ENCODE data around the gene RNF217.
"Not testable (repeated sequence)": the region's sequence is repeated elsewhere in the genome, so short reads cannot be mapped to it uniquely, and the experiment has no call there.

Gene RNF217

GRCh38 chr6:125015152-125015551, 52.9 kb downstream of the RNF217 start:
- Histone ChIP-seq H3K4me1 (ENCODE audit: control insufficient read depth, insufficient read depth, low read length) (peaks cover 14% of the 10 kb centered on the region), H3K4me3 (ENCODE audit: low read depth, low read length) (no peak overlapping the region), H3K9me3 (ENCODE audit: control insufficient read depth, insufficient read depth, low read depth, low read length) (no peaks in the 10 kb centered on the region), H3K27me3 (ENCODE audit: control insufficient read depth, insufficient read depth, low read length) (no peaks in the 10 kb centered on the region), H3K9ac (ENCODE audit: low read length) (no peak overlapping the region), H3K36me3 (ENCODE audit: control insufficient read depth, insufficient read depth, low read length) (no peaks in the 10 kb centered on the region), H3K27ac (ENCODE audit: low read depth, low read length) (no peak overlapping the region)

GRCh38 chr6:125018136-125018535, 55.9 kb downstream of the RNF217 start:
- Histone ChIP-seq H3K36me3 (ENCODE audit: control insufficient read depth, insufficient read depth, low read length) (no peaks in the 10 kb centered on the region), H3K9ac (ENCODE audit: low read length) (no peak overlapping the region), H3K9me3 (ENCODE audit: control insufficient read depth, insufficient read depth, low read depth, low read length) (no peaks in the 10 kb centered on the region), H3K27me3 (ENCODE audit: control insufficient read depth, insufficient read depth, low read length) (no peaks in the 10 kb centered on the region), H3K4me1 (ENCODE audit: control insufficient read depth, insufficient read depth, low read length) (peaks cover 23% of the 10 kb centered on the region), H3K4me3 (ENCODE audit: low read depth, low read length) (no peak overlapping the region), H3K27ac (ENCODE audit: low read depth, low read length) (no peak overlapping the region)

DNA sequence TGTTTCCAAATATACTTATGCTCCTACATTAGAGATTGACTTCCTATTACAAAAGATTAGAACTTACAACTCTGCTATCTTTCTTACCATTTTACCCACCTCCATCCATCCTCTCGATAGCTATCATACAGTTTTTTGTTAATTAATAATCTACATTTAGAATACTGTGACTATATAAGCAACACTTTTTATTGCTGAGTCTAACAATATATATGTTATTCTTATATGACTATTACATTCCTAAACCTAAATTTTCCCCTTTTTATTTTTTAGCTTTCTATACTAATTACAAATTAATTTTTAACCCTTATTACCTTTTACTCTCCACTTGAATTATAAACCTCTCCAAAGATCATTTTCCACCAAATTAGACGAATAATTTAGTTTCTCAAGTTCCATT, 57.0 kb downstream of the RNF217 start:
- Histone ChIP-seq H3K9ac (ENCODE audit: low read length) (no peak overlapping the region), H3K27me3 (ENCODE audit: control insufficient read depth, insufficient read depth, low read length) (no peaks in the 10 kb centered on the region), H3K4me3 (ENCODE audit: low read depth, low read length) (no peak overlapping the region), H3K4me1 (ENCODE audit: control insufficient read depth, insufficient read depth, low read length) (peaks cover 23% of the 10 kb centered on the region), H3K27ac (ENCODE audit: low read depth, low read length) (no peak overlapping the region), H3K36me3 (ENCODE audit: control insufficient read depth, insufficient read depth, low read length) (no peaks in the 10 kb centered on the region), H3K9me3 (ENCODE audit: control insufficient read depth, insufficient read depth, low read depth, low read length) (no peaks in the 10 kb centered on the region)

- Histone ChIP-seq H3K4me1 (ENCODE audit: control insufficient read depth, insufficient read depth, low read length) (peaks cover 23% of the 10 kb centered on the region), H3K4me3 (ENCODE audit: low read depth, low read length) (no peak overlapping the region; the same call in 1 of the 2 replicates), H3K27ac (ENCODE audit: low read depth, low read length) (peak overlapping the region; percentile 60; the same call in 1 of the 2 replicates), H3K9ac (ENCODE audit: low read length) (no peak overlapping the region), H3K27me3 (ENCODE audit: control insufficient read depth, insufficient read depth, low read length) (no peaks in the 10 kb centered on the region), H3K36me3 (ENCODE audit: control insufficient read depth, insufficient read depth, low read length) (no peaks in the 10 kb centered on the region), H3K9me3 (ENCODE audit: control insufficient read depth, insufficient read depth, low read depth, low read length) (no peaks in the 10 kb centered on the region)
Measured at GRCh38 chr6:125019918-125020317, 57.7 kb downstream of the RNF217 start.

- H3K4me3 ChIP-seq (ENCODE audit: low read depth, low read length): no peak overlapping the region
Measured at GRCh38 chr6:125020385-125020784, 58.1 kb downstream of the RNF217 start.

GRCh38 chr6:125022391-125022989, 60.3 kb downstream of the RNF217 start:
- no peaks in the 10 kb centered on the region for H3K9me3 ChIP-seq (ENCODE audit: control insufficient read depth, insufficient read depth, low read depth, low read length)
- no peaks in the 10 kb centered on the region for H3K27me3 ChIP-seq (ENCODE audit: control insufficient read depth, insufficient read depth, low read length)
- H3K27ac ChIP-seq (ENCODE audit: low read depth, low read length): no peak overlapping the region
- peaks cover 23% of the 10 kb centered on the region for H3K4me1 ChIP-seq (ENCODE audit: control insufficient read depth, insufficient read depth, low read length)
- H3K9ac ChIP-seq (ENCODE audit: low read length): no peak overlapping the region
- no peak overlapping the region for H3K4me3 ChIP-seq (ENCODE audit: low read depth, low read length)
- no peaks in the 10 kb centered on the region for H3K36me3 ChIP-seq (ENCODE audit: control insufficient read depth, insufficient read depth, low read length)

More at GRCh38 chr6:125020385-125020784, 58.1 kb downstream of the RNF217 start:
- H3K36me3 ChIP-seq (ENCODE audit: control insufficient read depth, insufficient read depth, low read length): no peaks in the 10 kb centered on the region
- no peak overlapping the region for H3K9ac ChIP-seq (ENCODE audit: low read length)
- peaks cover 23% of the 10 kb centered on the region for H3K4me1 ChIP-seq (ENCODE audit: control insufficient read depth, insufficient read depth, low read length)
- H3K27me3 ChIP-seq (ENCODE audit: control insufficient read depth, insufficient read depth, low read length): no peaks in the 10 kb centered on the region
- no peaks in the 10 kb centered on the region for H3K9me3 ChIP-seq (ENCODE audit: control insufficient read depth, insufficient read depth, low read depth, low read length)
- peak overlapping the region; percentile 60; the same call in 1 of the 2 replicates for H3K27ac ChIP-seq (ENCODE audit: low read depth, low read length)

- no peaks in the 10 kb centered on the region for H3K27me3 ChIP-seq (ENCODE audit: control insufficient read depth, insufficient read depth, low read length)
- no peak overlapping the region for H3K4me3 ChIP-seq (ENCODE audit: low read depth, low read length)
- H3K9ac ChIP-seq (ENCODE audit: low read length): no peak overlapping the region
- no peaks in the 10 kb centered on the region for H3K9me3 ChIP-seq (ENCODE audit: control insufficient read depth, insufficient read depth, low read depth, low read length)
- peaks cover 7% of the 10 kb centered on the region for H3K4me1 ChIP-seq (ENCODE audit: control insufficient read depth, insufficient read depth, low read length)
- H3K27ac ChIP-seq (ENCODE audit: low read depth, low read length): no peak overlapping the region
- no peaks in the 10 kb centered on the region for H3K36me3 ChIP-seq (ENCODE audit: control insufficient read depth, insufficient read depth, low read length)
Measured at GRCh38 chr6:125025164-125025854, 63.1 kb downstream of the RNF217 start.

- Histone ChIP-seq H3K27ac (ENCODE audit: low read depth, low read length) (no peak overlapping the region), H3K27me3 (ENCODE audit: control insufficient read depth, insufficient read depth, low read length) (no peaks in the 10 kb centered on the region), H3K4me3 (ENCODE audit: low read depth, low read length) (no peak overlapping the region), H3K9me3 (ENCODE audit: control insufficient read depth, insufficient read depth, low read depth, low read length) (peaks cover 11% of the 10 kb centered on the region; the same call in 1 of the 2 replicates), H3K4me1 (ENCODE audit: control insufficient read depth, insufficient read depth, low read length) (no peaks in the 10 kb centered on the region), H3K9ac (ENCODE audit: low read length) (no peak overlapping the region), H3K36me3 (ENCODE audit: control insufficient read depth, insufficient read depth, low read length) (no peaks in the 10 kb centered on the region)
Measured at GRCh38 chr6:125027287-125027686, 65.0 kb downstream of the RNF217 start.

GRCh38 chr6:125030969-125031368, 68.7 kb downstream of the RNF217 start:
- Histone ChIP-seq H3K4me3 (ENCODE audit: low read depth, low read length) (no peak overlapping the region), H3K4me1 (ENCODE audit: control insufficient read depth, insufficient read depth, low read length) (no peaks in the 10 kb centered on the region), H3K9me3 (ENCODE audit: control insufficient read depth, insufficient read depth, low read depth, low read length) (peaks cover 11% of the 10 kb centered on the region; the same call in 1 of the 2 replicates), H3K27me3 (ENCODE audit: control insufficient read depth, insufficient read depth, low read length) (no peaks in the 10 kb centered on the region), H3K9ac (ENCODE audit: low read length) (no peak overlapping the region), H3K36me3 (ENCODE audit: control insufficient read depth, insufficient read depth, low read length) (no peaks in the 10 kb centered on the region), H3K27ac (ENCODE audit: low read depth, low read length) (no peak overlapping the region)

DNA sequence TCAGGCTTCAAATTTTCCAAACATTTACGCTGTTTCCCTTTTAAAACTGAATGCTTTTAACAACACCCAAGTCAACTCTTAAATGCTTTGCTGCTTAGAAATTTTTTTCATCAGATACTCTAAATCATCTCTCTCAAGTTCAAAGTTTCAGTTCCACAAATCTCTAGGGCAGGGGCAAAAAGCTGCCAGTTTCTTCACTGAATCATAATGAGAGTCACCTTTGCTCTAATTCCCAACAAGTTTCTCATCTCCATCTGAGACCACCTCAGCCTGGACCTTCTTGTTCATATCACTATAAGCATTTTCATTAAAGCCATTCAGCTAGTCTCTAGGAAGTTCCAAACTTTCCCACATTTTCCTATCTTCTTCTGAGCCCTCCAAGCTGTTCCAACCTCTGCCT, 69.1 kb downstream of the RNF217 start:
- no peak overlapping the region for H3K9ac ChIP-seq (ENCODE audit: low read length)
- H3K9me3 ChIP-seq (ENCODE audit: control insufficient read depth, insufficient read depth, low read depth, low read length): peaks cover 11% of the 10 kb centered on the region; the same call in 1 of the 2 replicates
- no peaks in the 10 kb centered on the region for H3K4me1 ChIP-seq (ENCODE audit: control insufficient read depth, insufficient read depth, low read length)
- no peaks in the 10 kb centered on the region for H3K27me3 ChIP-seq (ENCODE audit: control insufficient read depth, insufficient read depth, low read length)
- no peak overlapping the region for H3K27ac ChIP-seq (ENCODE audit: low read depth, low read length)
- no peaks in the 10 kb centered on the region for H3K36me3 ChIP-seq (ENCODE audit: control insufficient read depth, insufficient read depth, low read length)
- no peak overlapping the region for H3K4me3 ChIP-seq (ENCODE audit: low read depth, low read length)

DNA sequence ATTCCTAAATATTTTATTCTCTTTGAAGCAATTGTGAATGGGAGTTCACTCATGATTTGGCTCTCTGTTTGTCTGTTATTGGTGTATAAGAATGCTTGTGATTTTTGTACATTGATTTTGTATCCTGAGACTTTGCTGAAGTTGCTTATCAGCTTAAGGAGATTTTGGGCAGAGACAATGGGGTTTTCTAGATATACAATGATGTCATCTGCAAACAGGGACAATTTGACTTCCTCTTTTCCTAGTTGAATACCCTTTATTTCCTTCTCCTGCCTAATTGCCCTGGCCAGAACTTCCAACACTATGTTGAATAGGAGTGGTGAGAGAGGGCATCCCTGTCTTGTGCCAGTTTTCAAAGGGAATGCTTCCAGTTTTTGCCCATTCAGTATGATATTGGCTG, 72.7 kb downstream of the RNF217 start:
- H3K36me3 ChIP-seq (ENCODE audit: control insufficient read depth, insufficient read depth, low read length): not testable (repeated sequence)

More for the DNA sequence above, 72.7 kb downstream of the RNF217 start:
- not testable (repeated sequence) for H3K27ac ChIP-seq (ENCODE audit: low read depth, low read length); H3K4me3 ChIP-seq (ENCODE audit: low read depth, low read length); H3K9ac ChIP-seq (ENCODE audit: low read length); H3K27me3 ChIP-seq (ENCODE audit: control insufficient read depth, insufficient read depth, low read length); H3K4me1 ChIP-seq (ENCODE audit: control insufficient read depth, insufficient read depth, low read length)
- H3K9me3 ChIP-seq (ENCODE audit: control insufficient read depth, insufficient read depth, low read depth, low read length): peaks cover 11% of the 10 kb centered on the region; the same call in 1 of the 2 replicates
